HG02588 (cell line): ENCODE measurements around the gene EMC8.
"Not testable (repeated sequence)": the region's sequence is repeated elsewhere in the genome, so short reads cannot be mapped to it uniquely, and the experiment has no call there.

Source experiments
- ATAC-seq: cut with Tn5 transposase; IDR thresholded peaks from one replicate; pipeline ENCODE4 v1.9.1; 2021; ENCODE audit warnings: mild to moderate bottlenecking, moderate library complexity; ENCODE audit not compliant: unreplicated experiment

The EMC8 gene

GRCh38 chr16:85799497-85800320 is at the start of gene EMC8, which contains the start of gene COX4I1:
TSS of gene EMC8 (minus strand) at chr16:85799544. CDS start at chr16:85799295, 249 bp downstream.
TSS of gene COX4I1 (plus strand) at chr16:85799695. CDS start at chr16:85801206, 1,511 bp downstream.
- ATAC-seq, result peak; percentile 84

- no peak for ATAC-seq
Observed at GRCh38 chr16:85848986-85849385, 49.6 kb upstream of the EMC8 start.

GRCh38 chr16:85847681-85848601 is 48.6 kb upstream of the EMC8 start:
- ATAC-seq, result no peak

DNA sequence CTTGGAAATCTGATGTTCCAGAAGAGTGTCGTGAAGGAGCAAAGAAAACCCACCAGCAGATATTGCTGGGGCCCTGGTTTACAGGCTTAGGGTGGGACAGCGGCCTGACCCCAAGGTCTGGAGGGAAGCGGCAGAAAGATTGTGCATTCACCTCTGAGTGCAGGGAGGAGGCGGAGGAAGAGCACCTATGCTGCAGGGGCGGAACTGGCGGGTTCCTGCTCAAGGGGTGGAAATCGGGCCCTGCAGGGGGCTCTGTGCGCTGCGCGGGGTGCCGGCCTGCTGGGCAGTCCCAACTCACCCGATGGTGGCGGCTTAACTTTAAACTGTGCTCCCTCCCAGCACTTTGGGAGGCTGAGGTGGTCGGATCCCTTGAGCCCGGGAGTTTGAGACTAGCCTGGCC is 47.7 kb upstream of the EMC8 start:
- no peak for ATAC-seq

DNA sequence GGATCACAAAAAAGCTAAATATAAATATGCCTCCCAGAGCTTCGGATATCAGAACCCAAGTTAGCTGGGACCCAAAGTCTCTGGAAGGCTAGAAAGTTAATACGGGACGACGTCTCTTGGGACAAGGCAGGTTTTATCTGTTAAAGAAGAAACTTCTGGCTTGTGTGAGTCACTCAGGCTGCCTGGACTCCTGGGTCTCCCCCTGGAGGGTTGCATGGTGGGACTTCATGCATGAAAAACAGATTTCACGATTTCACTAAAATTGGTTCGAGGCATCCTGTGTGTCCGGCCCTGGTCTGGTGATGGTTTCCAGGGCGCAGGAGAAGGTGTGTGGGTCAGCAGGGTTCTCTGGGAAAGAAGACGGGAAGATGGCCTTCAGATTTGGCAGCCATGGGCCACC is 47.1 kb upstream of the EMC8 start:
- no peak for ATAC-seq

DNA sequence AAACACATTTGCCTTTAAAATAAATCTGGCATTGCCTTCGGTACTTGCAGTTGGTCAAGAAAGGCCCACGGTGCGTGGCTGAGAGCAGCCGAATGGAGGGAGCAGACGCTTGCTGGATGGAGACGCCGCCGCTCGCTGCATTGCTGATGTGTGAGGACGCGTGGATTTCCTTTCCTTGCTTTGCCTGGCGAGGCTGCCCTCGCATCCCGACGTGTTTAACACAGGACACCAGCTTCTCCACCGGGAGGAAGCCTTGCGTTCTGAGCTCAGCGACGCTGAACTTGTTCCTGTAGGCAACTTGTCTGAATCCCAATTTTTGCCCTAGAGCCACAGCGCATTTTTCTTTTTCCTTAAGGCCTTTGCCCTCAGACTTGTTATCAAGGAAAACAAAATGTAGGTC is 45.9 kb upstream of the EMC8 start:
- ATAC-seq, result no peak

DNA sequence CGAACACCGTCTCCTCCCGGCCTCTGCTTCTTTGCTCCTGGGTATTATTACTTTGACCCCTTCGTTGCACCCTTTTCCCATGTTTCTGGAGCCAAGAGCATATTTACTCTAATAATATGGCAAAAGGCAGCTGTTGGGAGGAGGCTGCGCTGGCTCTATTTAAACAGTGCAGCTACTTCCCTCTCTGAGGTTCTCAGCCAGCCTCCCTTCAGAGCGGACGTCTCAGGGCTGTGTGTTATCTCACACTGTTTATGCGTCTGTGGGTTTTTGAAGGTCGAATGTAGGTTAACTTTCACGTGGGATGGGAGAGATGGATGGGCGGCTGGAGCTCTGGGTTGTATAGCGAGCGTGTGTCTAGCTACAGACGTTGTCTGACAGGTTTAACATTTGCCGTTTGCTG is 45.4 kb upstream of the EMC8 start:
- ATAC-seq, result no peak

- ATAC-seq, result no peak
Observed at GRCh38 chr16:85844169-85844481, 44.8 kb upstream of the EMC8 start.

- ATAC-seq, result no peak
Observed at GRCh38 chr16:85843471-85844168, 44.3 kb upstream of the EMC8 start.

DNA sequence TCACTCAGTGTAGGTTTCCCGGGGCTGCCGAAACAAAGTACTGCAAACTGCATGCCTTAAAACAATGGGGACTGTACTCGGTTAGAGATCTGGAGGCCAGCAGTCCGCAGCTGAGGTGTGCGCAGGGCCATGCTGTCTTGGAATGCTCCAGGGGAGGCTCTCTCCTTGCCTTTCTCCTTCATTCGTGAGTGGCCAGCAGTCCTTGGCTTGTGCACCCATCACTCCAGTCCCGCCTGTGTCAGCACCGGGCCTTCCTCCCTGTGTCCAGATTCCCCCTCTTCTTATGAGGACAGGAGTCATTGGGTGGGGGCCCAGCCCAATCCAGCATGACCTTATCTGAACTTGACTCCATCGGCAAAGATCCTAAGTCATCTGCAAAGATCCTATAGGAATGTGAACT is 43.5 kb upstream of the EMC8 start:
- no peak for ATAC-seq

GRCh38 chr16:85842435-85842834 is 43.1 kb upstream of the EMC8 start:
- no peak for ATAC-seq

DNA sequence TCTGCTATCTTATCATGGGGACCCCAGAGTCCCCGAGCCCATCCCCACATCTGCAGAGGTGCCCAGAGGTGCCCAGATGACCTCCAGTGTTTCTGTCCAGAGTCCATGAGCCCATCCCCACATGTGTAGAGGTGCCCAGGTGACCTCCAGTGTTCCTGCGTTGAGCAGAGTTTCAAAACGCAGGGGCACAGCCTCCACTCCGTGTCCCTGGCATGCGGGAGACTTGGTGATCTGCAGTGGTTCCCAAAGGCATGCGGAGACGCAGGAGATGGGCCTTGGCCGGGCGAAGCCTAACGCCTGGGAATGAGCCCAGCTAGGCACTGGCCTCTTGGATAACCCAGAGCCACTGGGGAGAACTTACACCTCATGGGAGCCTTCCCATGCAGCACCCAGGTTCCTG is 41.5 kb upstream of the EMC8 start:
- no peak for ATAC-seq

GRCh38 chr16:85840395-85840794 is 41.1 kb upstream of the EMC8 start:
- no peak for ATAC-seq

DNA sequence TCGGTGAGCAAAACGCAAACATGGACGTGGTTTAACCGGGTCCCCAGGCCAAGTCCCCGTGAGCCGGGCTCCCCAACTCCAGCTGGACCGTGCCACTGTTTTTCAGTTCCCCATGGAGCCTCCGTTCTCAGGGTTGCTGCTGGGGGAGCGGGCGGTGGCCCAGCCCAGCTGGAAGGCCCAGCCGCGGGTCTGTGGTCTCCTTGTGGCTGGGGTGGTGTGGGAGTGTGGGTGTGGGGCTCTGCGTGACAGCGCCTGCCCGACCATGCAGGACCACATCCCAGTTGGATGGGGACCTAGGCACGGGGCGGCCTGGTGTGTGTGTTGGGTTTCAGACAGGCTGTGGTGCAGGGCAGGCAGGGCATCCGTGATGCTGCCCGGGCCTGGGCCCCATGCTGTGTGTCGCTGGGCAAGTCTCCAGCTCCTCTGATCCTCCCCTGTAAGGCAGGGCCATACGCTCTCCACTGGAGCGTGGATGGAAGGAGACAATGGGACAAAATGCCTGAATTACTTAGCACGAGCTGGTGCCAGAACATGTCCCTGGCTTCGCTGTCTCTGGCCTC is 40.4 kb upstream of the EMC8 start:
- no peak for ATAC-seq

DNA sequence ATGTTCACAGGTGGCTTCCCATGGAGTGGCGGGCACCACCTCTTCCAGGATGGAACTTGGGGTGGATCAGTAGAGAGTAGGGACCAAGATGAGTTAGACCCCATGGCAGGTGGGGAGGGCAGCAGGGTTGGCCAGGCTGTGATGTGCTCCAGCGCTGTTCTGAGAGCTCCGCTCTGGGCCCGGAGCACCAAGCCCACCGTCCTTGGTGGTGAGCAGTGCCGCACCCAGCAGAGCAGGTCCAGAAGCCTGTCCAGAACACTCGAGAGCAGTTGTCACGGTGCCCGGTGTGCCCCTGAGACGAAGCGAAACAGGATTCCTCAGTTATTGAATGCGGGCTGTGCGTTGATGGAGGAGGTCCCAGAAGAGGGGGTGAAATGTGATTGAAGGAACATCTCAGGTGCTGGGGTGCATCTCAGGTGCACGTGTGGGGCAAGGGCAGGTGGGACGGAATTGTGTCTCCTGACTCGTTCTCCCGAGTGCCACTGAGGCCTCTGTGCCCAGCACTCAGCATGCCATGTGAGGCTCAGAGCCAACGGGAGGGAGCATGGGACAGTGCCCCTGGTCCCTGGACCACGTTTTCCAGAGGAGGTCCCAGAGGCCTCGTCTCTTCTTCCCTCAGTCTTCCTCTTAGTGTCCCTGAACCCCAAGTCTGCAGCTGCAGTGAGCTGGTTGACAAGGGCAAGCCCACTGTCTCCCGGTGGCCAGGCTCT is 39.7 kb upstream of the EMC8 start:
- no peak for ATAC-seq

GRCh38 chr16:85838381-85838780 is 39.0 kb upstream of the EMC8 start:
- ATAC-seq, result no peak

GRCh38 chr16:85837654-85838053 is 38.3 kb upstream of the EMC8 start:
- not testable (repeated sequence) for ATAC-seq

DNA sequence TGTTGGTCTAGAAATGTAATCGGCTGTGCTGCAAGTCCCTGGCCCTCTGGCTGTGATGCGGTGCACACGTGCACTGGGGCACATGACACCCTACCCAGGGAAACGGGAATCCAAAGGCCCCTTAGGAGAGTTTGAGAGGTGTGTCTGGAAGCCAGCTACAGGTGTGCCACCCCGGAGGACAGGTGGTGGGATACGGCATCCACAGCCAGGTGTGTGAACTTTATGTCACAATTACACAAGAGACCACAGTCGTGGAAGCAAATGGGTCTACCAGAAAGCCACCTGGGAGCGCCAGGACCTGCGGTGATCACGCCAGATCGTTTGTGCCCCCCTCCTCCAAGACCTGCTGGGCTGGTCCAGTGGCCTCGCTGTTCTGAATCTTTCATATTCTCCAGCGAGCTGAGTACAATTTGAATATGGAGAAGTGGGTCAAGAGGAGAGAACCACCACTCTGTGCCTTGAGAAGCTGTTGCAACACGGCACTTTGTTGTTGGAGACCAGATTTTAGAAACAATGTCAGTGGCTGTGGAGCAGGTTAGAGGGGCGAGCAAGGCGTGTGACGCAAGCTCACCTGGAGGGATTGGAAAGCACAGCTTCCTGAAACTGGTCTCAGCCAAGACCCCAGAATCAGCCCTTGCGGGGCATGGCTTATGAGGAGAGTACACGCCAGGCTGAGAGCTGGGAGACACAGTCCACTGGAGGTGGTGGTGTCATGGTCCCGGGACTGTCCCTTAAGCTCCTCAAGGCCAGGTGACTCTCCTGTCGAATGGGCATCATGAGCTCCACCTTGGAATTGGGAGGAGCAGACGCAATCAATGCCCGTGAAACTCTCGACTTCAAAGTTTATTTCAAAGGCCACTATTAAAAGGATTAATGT is 37.6 kb upstream of the EMC8 start:
- no peak for ATAC-seq

GRCh38 chr16:85835956-85836705 is 36.8 kb upstream of the EMC8 start:
- ATAC-seq, result no peak
